ENCODE measurements around the gene NEK3.

GRCh38 chr13:52118595-52118994 lies 40.8 kb downstream of the NEK3 start:
- TF ChIP-seq CTCF (IDR thresholded peaks at IDR 0.05), result no peak
- no peak for TF ChIP-seq POLR2A (IDR thresholded peaks at IDR 0.05)

Measured in uterus (tissue), 2 donors.